Pancreas (tissue), 10 donors: ENCODE measurements around the gene MKRN1. TPM values are rescaled to one million over a fixed set of nuclear protein-coding genes. Genes with fewer than 3 reads are reported as not detected.
A peak's percentile ranks its signal among the peaks of the same experiment; 100 is the strongest.
"Not testable (repeated sequence)": the region's sequence is repeated elsewhere in the genome, so short reads cannot be mapped to it uniquely, and the experiment has no call there.

Source experiments
- ATAC-seq, 4 donors: fragments of 200-7000 bp; cut with Tn5 transposase; one replicate each; pipeline versions ENCODE4 v1.8.0 to v1.9.1; 2020; ENCODE audit warnings: mild to moderate bottlenecking in 4 of 4, moderate library complexity in 4 of 4
- DNase-seq, 6 donors: peaks; one replicate each; pipeline ENCODE4 v3.0.0-alpha.2; 2020
- FAIRE-seq: peaks from 2 replicates; lab custom pipeline; 2012; peaks lifted over from hg19 to GRCh38; lab: Jason Lieb, UNC
- H3K27ac ChIP-seq, 4 donors: fragments of 200-600 bp; sonication (generic); 1 replicate in 3 of 4; 2 replicates in 1 of 4; pipeline versions ENCODE4 v1.5.0 to v1.8.0; 2020
- H3K27me3 ChIP-seq, 4 donors: fragments of 200-600 bp; one replicate each; pipeline ENCODE4 v1.8.0; 2021
- H3K36me3 ChIP-seq, 3 donors: fragments of 200-600 bp; sonication (generic) in 1 of 3; one replicate each; pipeline versions ENCODE4 v1.5.0 to v1.8.0; 2020 to 2021
- H3K4me1 ChIP-seq, 3 donors: fragments of 200-600 bp; one replicate each; pipeline ENCODE4 v1.8.0; 2021
- H3K4me3 ChIP-seq, 4 donors: fragments of 200-600 bp; sonication (generic) in 2 of 4; one replicate each; pipeline versions ENCODE4 v1.5.0 to v1.8.0; 2020 to 2021
- H3K9me3 ChIP-seq, 4 donors: fragments of 200-600 bp; one replicate each; pipeline ENCODE4 v1.8.0; 2021
- WGBS, 2 donors: extraction: QIAGEN DNeasy Blood & Tissue Kit; methylation state at CpG; one replicate each; pipeline ENCODE4 v1.1.7; 2013; 5-methylcytosine and 5-hydroxymethylcytosine counted together
- intact Hi-C, 3 donors: fragments of 100-400 bp; cut with DNase I; formaldehyde crosslinking; loops; one replicate each; pipeline versions ENCODE4 v1.11.1 to v1.14.2; 2022
- polyA plus RNA-seq, 2 donors: library from polyadenylated mRNA; stranded (reverse); fragments of 200-250 nt; gene quantifications; one replicate each; pipeline ENCODE4 v1.2.3, GENCODE V29; 2013
- total RNA-seq, 6 donors: library from RNA; stranded (reverse); fragmentation: NEBNext Ultra II Directional in 4 of 6; extraction: Animal tissue kit (Norgen Biotek cat#: 25700) in 4 of 6; gene quantifications; one replicate each; pipeline versions ENCODE4 v1.2.1 to v1.2.4, GENCODE V29; 2021 to 2023
- TF ChIP-seq, protein P1 (sequence below), 4 donors: fragments of 200-600 bp; sonication (generic) in 3 of 4; IDR thresholded peaks; one replicate each; pipeline versions ENCODE4 v1.5.0 to v1.8.0; 2021; ENCODE audit warnings: antibody characterized with exemption in 4 of 4
- donor health status: healthy with polysubstance abuse.
- donor health status: DM: no; HTN: no; CAD: no; lungs with moderate emphysema.
- donor health status: DM: no; HTN: no; CAD: no.
- donor health status: control.
- donor health status: control.
- donor health status: Bipolar disorder and iron deficiency.
- donor health status: DM: yes; HTN: yes; CAD: no.
- donor health status: DM: no; HTN: no; CAD: no.
- donor health status: DM: no; HTN: no; CAD: no.
- donor health status: DM: yes; HTN: yes; CAD: no.

The MKRN1 gene
- total and polyA plus RNA-seq, 8 donors, result 26.5 to 65.8 (median 60.2) TPM

DNA sequence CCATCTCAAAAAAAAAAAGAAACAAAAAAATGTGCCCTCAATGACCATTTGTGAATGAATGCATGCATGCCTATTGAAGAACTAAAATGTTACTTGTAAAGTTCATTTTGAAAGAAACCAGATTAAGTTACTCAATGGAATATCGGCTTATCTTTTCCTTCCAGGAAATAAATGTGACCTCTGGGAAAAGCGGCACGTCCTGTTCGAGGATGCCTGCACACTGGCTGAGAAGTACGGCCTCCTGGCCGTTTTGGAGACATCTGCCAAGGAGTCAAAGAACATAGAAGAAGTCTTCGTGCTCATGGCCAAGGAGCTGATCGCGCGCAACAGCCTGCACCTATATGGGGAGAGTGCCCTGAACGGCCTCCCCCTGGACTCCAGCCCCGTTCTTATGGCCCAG is 53.6 kb downstream of the MKRN1 start:
- no peaks in the 10 kb centered on the region for H3K27me3 ChIP-seq
- no peaks in the 10 kb centered on the region for H3K9me3 ChIP-seq
- no peak overlapping the region for H3K4me3 ChIP-seq
- WGBS, 2 donors, result 86 to 87% methylated on average over 12 of the region's 12 CpGs
- TF ChIP-seq, protein P1, sequence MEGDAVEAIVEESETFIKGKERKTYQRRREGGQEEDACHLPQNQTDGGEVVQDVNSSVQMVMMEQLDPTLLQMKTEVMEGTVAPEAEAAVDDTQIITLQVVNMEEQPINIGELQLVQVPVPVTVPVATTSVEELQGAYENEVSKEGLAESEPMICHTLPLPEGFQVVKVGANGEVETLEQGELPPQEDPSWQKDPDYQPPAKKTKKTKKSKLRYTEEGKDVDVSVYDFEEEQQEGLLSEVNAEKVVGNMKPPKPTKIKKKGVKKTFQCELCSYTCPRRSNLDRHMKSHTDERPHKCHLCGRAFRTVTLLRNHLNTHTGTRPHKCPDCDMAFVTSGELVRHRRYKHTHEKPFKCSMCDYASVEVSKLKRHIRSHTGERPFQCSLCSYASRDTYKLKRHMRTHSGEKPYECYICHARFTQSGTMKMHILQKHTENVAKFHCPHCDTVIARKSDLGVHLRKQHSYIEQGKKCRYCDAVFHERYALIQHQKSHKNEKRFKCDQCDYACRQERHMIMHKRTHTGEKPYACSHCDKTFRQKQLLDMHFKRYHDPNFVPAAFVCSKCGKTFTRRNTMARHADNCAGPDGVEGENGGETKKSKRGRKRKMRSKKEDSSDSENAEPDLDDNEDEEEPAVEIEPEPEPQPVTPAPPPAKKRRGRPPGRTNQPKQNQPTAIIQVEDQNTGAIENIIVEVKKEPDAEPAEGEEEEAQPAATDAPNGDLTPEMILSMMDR (IDR thresholded peaks at IDR 0.05), result no peak
- no peaks in the 10 kb centered on the region for H3K4me1 ChIP-seq
- H3K36me3 ChIP-seq, result no peaks in the 10 kb centered on the region
- FAIRE-seq (no peak), ATAC-seq (no peak), DNase-seq (no peak)
- intact Hi-C loops, result no loop called here
- no peak overlapping the region for H3K27ac ChIP-seq

DNA sequence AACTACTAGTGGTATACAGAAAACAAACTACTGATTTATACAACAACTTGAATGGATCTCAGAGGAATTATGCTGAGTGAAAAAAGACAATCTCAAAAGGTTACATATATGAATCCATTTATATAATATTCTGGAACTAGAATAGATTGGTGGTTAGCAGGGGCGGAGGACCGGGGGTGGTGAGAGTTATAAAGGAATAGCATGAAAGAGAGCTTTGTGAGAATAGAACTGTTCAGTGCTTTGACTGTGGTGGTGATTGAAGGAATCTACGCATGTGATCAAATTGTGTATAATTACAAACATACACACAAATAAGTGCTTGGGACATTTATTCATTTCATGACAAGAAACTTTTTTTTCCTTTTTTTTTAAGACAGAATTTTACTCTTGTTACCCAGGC is 55.8 kb downstream of the MKRN1 start:
- Histone ChIP-seq H3K4me1 (peaks cover 0 to 6% (median 0%) of the 10 kb centered on the region in 3 donors), H3K36me3 (no peaks in the 10 kb centered on the region), H3K4me3 (no peak overlapping the region), H3K27me3 (no peaks in the 10 kb centered on the region), H3K27ac (no peak overlapping the region), H3K9me3 (no peaks in the 10 kb centered on the region)
- no peak for FAIRE-seq
- TF ChIP-seq, protein P1 (IDR thresholded peaks at IDR 0.05), result no peak
- DNase-seq, result no peak
- 96 to 97% methylated on average over 3 of the region's 3 CpGs for WGBS, 2 donors
- no peak for ATAC-seq
- intact Hi-C loops, result no loop called here

DNA sequence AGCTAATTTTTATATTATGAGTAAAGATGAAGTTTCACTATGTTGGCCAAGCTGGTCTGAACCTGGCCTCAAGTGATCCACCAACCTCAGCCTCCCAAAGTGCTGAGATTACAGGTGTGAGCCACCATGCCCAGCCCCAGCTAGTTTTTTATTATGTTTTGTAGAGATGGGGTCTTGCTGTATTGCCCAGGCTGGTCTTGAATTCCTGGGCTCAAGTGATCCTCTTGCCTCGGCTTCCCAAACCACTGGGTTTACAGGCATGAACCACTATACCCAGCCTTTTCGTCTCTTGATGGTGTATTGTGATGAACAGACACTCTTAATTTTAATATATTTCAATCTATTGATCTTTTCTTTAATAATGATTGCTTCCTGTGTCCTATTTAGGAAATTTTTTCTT is 57.8 kb downstream of the MKRN1 start:
- no peak for FAIRE-seq
- ATAC-seq, result no peak

DNA sequence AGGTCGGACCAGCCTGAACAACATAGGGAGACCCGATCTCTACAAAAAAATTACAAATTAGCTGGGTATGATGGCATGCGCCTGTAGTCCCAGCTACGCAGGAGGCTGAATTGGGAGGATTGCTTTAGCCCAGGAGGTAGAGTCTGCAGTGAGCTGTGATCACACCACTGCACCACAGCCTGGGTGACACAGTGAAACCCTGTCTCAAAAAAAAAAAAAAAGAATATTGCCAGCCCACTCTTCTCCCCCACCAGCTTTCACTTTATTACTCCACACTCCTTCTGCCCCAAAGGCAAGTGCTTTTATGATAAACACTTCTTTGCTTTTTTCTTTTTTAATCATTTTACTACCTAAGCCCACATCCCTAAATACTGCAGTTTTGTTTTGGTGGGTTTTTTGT is 60.7 kb downstream of the MKRN1 start:
- ATAC-seq (peak; percentile 4 to 15 (median 8)), FAIRE-seq (no peak), DNase-seq (no peak)
- Histone ChIP-seq H3K36me3 (no peaks in the 10 kb centered on the region), H3K4me3 (no peak overlapping the region), H3K4me1 (peaks cover 7 to 9% (median 8%) of the 10 kb centered on the region in 3 donors), H3K27ac (no peak overlapping the region), H3K27me3 (no peaks in the 10 kb centered on the region), H3K9me3 (no peaks in the 10 kb centered on the region)
- TF ChIP-seq, protein P1 (IDR thresholded peaks at IDR 0.05), result no peak
- intact Hi-C loops, result no loop called here
- WGBS, 2 donors, result 70 to 74% methylated on average over 4 of the region's 4 CpGs

More for the DNA sequence above, 57.8 kb downstream of the MKRN1 start:
- Histone ChIP-seq H3K9me3 (no peaks in the 10 kb centered on the region), H3K36me3 (no peaks in the 10 kb centered on the region), H3K4me1 (peaks cover 7 to 9% (median 8%) of the 10 kb centered on the region in 3 donors), H3K27me3 (no peaks in the 10 kb centered on the region), H3K4me3 (no peak overlapping the region), H3K27ac (no peak overlapping the region)
- WGBS, 2 donors, result 95 to 100% methylated on average over 2 of the region's 2 CpGs
- TF ChIP-seq, protein P1 (IDR thresholded peaks at IDR 0.05), result no peak
- intact Hi-C loops, result no loop called here
- DNase-seq, result no peak

DNA sequence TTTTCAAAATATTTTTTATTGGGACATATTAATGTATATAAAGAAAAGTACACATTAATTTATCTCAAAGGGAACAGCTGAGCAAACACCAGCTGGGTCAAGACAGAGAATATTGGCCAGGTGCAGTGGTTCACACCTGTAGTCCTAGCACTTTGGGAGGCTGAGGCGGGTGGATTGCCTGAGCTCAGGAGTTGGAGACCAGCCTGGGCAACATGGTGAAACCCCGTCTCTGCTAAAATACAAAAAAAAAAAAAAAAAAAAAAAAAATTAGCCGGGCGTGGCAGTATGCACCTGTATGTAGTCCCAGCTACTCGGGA is 61.2 kb downstream of the MKRN1 start:
- H3K36me3 ChIP-seq, H3K4me1 ChIP-seq, intact Hi-C loops, H3K27me3 ChIP-seq, FAIRE-seq, H3K9me3 ChIP-seq: not testable (repeated sequence)
- Histone ChIP-seq H3K27ac (peak overlapping the region; percentile 24 to 72 (median 60)), H3K4me3 (peak overlapping the region in 1 of 4 donors; percentile 10)
- ATAC-seq (peak; percentile 87 to 91 (median 90)), DNase-seq (peak in 5 of 6 donors; percentile 78 to 90 (median 85))
- 23 to 41% methylated on average over 3 to 5 of the region's 5 CpGs for WGBS, 2 donors
